HG03460 (cell line): ENCODE results near the gene BMI1.
A peak's percentile ranks its signal among the peaks of the same experiment; 100 is the strongest.
"Not testable (repeated sequence)": the region's sequence is repeated elsewhere in the genome, so short reads cannot be mapped to it uniquely, and the experiment has no call there.

Experiments
- ATAC-seq: cut with Tn5 transposase; IDR thresholded peaks from one replicate; pipeline ENCODE4 v1.9.1; 2021; ENCODE audit not compliant: unreplicated experiment

BMI1 gene

GRCh38 chr10:22338931-22339330 is 18.0 kb downstream of the BMI1 start:
- ATAC-seq, result no peak

- no peak for ATAC-seq
Measured at GRCh38 chr10:22339761-22340328, 18.9 kb downstream of the BMI1 start.

- peak; percentile 43 for ATAC-seq
Measured at GRCh38 chr10:22340329-22341189, 19.7 kb downstream of the BMI1 start.

- peak; percentile 6 for ATAC-seq
Measured at GRCh38 chr10:22341190-22341925, 20.5 kb downstream of the BMI1 start.

- no peak for ATAC-seq
Measured at GRCh38 chr10:22341926-22342196, 21.0 kb downstream of the BMI1 start.

- ATAC-seq, result no peak
Measured at GRCh38 chr10:22342421-22342820, 21.5 kb downstream of the BMI1 start.

GRCh38 chr10:22343731-22344130 is 22.8 kb downstream of the BMI1 start:
- no peak for ATAC-seq

GRCh38 chr10:22344249-22344648 is 23.4 kb downstream of the BMI1 start:
- no peak for ATAC-seq

GRCh38 chr10:22344781-22345300 is 23.9 kb downstream of the BMI1 start:
- ATAC-seq, result no peak

- no peak for ATAC-seq
Measured at GRCh38 chr10:22345301-22346095, 24.6 kb downstream of the BMI1 start, which contains the start of gene SPAG6. Gene SPAG6 (plus strand): TSS chr10:22345496. CDS start chr10:22345612, 116 bp downstream.

GRCh38 chr10:22346096-22346661 is 25.3 kb downstream of the BMI1 start:
- no peak for ATAC-seq

GRCh38 chr10:22349755-22350154 is 28.9 kb downstream of the BMI1 start:
- ATAC-seq, result no peak

- no peak for ATAC-seq
Measured at GRCh38 chr10:22351131-22351703, 30.3 kb downstream of the BMI1 start.

GRCh38 chr10:22356324-22356873 is 35.5 kb downstream of the BMI1 start:
- ATAC-seq, result no peak

GRCh38 chr10:22357770-22358169 is 36.9 kb downstream of the BMI1 start:
- not testable (repeated sequence) for ATAC-seq

GRCh38 chr10:22363305-22363704 is 42.4 kb downstream of the BMI1 start:
- no peak for ATAC-seq

GRCh38 chr10:22364407-22365140 is 43.7 kb downstream of the BMI1 start:
- no peak for ATAC-seq

- ATAC-seq, result peak; percentile 46
Measured at GRCh38 chr10:22365233-22365632, 44.3 kb downstream of the BMI1 start.
